HepG2 (cell line): ENCODE results near the gene SASS6. TPM values are rescaled to one million over a fixed set of nuclear protein-coding genes. Genes with fewer than 3 reads are reported as not detected.

Experiments used
- DMAP1 ChIP-seq: IDR thresholded peaks from 2 replicates; pipeline ENCODE4 v1.6.1; 2016
- GATAD2A ChIP-seq: IDR thresholded peaks from 2 replicates; pipeline ENCODE4 v1.6.1; 2016
- GPN1 ChIP-seq: sonication (generic); formaldehyde crosslinking; IDR thresholded peaks from 2 replicates; pipeline ENCODE4 v1.5.1; 2020; ENCODE audit warnings: missing genetic modification reagents, borderline replicate concordance
- MTA3 ChIP-seq: sonication (generic); formaldehyde crosslinking; IDR thresholded peaks from 2 replicates; pipeline ENCODE4 v1.4.0; 2020; ENCODE audit warnings: missing genetic modification reagents
- RNF2 ChIP-seq: fragments of 450-650 bp; conservative IDR thresholded peaks from 2 replicates; pipeline ENCODE4 v1.6.1; 2016; ENCODE audit warnings: low read depth
- ZBTB7A ChIP-seq: sonication (generic); formaldehyde crosslinking; IDR thresholded peaks from 2 replicates; pipeline ENCODE4 v1.8.0; 2022; ENCODE audit warnings: mild to moderate bottlenecking, missing genetic modification reagents
- ZNF142 ChIP-seq: sonication (generic); formaldehyde crosslinking; IDR thresholded peaks from 2 replicates; pipeline ENCODE4 v1.4.0; 2020; ENCODE audit warnings: missing genetic modification reagents
- ZNF260 ChIP-seq: sonication (generic); formaldehyde crosslinking; IDR thresholded peaks from 2 replicates; pipeline ENCODE4 v1.4.0; 2020; ENCODE audit warnings: missing genetic modification reagents, low read depth, mild to moderate bottlenecking, borderline replicate concordance
- ZNF407 ChIP-seq: sonication (generic); formaldehyde crosslinking; IDR thresholded peaks from one replicate; pipeline ENCODE4 v1.5.1; 2020; ENCODE audit warnings: mild to moderate bottlenecking, missing genetic modification reagents; ENCODE audit errors: not compliant biosample characterization
- ZNF556 ChIP-seq: sonication (generic); formaldehyde crosslinking; IDR thresholded peaks from 2 replicates; pipeline ENCODE4 v1.4.0; 2020; ENCODE audit warnings: mild to moderate bottlenecking, missing genetic modification reagents, borderline replicate concordance
- ZNF639 ChIP-seq: conservative IDR thresholded peaks from 2 replicates; pipeline ENCODE4 v1.6.1; 2018; ENCODE audit warnings: missing genetic modification reagents
- ZNF709 ChIP-seq: sonication (generic); formaldehyde crosslinking; IDR thresholded peaks from 2 replicates; pipeline ENCODE4 v1.5.0; 2020; ENCODE audit warnings: mild to moderate bottlenecking, missing genetic modification reagents
- polyA plus RNA-seq, 8 experiments: library from polyadenylated mRNA; depleted of rRNA in 3 of 8; stranded (reverse) in 7 of 8; unstranded in 1 of 8; fragments of >200 nt; fragmentation: Illumina TruSeq in 4 of 8; extraction: Trizol in 4 of 8; gene quantifications; 2 replicates each; pipeline versions ENCODE4 v1.2.1 to v1.2.3, GENCODE V29; 2011 to 2016; ENCODE audit warnings: low read depth in 4 of 8, missing spikeins in 1 of 8, mixed read lengths in 1 of 8; ENCODE audit not compliant: insufficient read depth in 1 of 8
- total RNA-seq, 5 experiments: library from RNA; depleted of rRNA; stranded (reverse); fragments of >200 nt; fragmentation: Illumina TruSeq; extraction: Trizol; gene quantifications; 2 replicates each; pipeline ENCODE4 v1.2.3, GENCODE V29; 2016; ENCODE audit warnings: low read depth in 1 of 5

Gene SASS6
- total and polyA plus RNA-seq, 2 of the 13 experiments (the other 11 are each of a cell fraction or from before 2014, with no cell fraction given), result 2.3 to 10.7 TPM

GRCh38 chr1:100132566-100133477, at the start of gene SASS6, which contains the start of gene TRMT13 (continued):
- TF ChIP-seq GATAD2A, result peak; percentile 34; the same call in 1 of the 2 replicates
- no peak for TF ChIP-seq MTA3 (CRISPR knock-in tag)
- TF ChIP-seq ZBTB7A (CRISPR knock-in tag), result 0 out of 2 replicates have a peak, but pooled peaks have one; percentile 12
- peak; percentile 54; the same call in 1 of the 2 replicates for TF ChIP-seq DMAP1 (CRISPR knock-in tag)
- peak; percentile 84 for TF ChIP-seq ZNF407 (CRISPR knock-in tag)
- TF ChIP-seq ZNF260 (CRISPR knock-in tag), result no peak
- TF ChIP-seq ZNF142 (CRISPR knock-in tag), result peak; percentile 77; the same call in 1 of the 2 replicates
- no peak; the same call in 1 of the 2 replicates for TF ChIP-seq ZNF709 (CRISPR knock-in tag)
- no peak for TF ChIP-seq GPN1
- TF ChIP-seq ZNF556 (CRISPR knock-in tag), result peak; percentile 85; the same call in 1 of the 2 replicates
- peak; percentile 86 for TF ChIP-seq ZNF639 (CRISPR knock-in tag)
- peak; percentile 80; the same call in 1 of the 2 replicates for TF ChIP-seq RNF2
